ENCODE data around the gene KRT86.

KRT86 gene

DNA sequence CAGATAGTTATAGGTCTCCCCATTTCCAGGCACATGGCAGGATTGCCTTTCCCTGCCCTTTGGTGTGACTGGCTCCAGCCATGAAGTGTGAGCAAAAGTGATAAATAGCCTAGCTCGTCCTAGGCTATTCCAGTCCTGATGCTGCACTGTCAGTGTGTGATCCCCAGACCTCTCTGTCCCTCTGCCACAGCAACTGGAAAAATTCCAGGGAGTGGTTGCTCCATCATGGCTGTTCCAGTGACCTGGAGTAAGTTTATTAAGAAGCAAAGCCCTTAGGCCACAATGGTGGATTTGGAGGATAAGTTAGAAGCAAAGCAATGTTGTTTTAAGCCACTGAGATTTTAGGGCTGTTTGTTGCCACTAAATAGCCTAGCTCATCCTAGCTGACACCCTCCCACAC, 56.6 kb downstream of the KRT86 start:
- TF ChIP-seq, protein P1, sequence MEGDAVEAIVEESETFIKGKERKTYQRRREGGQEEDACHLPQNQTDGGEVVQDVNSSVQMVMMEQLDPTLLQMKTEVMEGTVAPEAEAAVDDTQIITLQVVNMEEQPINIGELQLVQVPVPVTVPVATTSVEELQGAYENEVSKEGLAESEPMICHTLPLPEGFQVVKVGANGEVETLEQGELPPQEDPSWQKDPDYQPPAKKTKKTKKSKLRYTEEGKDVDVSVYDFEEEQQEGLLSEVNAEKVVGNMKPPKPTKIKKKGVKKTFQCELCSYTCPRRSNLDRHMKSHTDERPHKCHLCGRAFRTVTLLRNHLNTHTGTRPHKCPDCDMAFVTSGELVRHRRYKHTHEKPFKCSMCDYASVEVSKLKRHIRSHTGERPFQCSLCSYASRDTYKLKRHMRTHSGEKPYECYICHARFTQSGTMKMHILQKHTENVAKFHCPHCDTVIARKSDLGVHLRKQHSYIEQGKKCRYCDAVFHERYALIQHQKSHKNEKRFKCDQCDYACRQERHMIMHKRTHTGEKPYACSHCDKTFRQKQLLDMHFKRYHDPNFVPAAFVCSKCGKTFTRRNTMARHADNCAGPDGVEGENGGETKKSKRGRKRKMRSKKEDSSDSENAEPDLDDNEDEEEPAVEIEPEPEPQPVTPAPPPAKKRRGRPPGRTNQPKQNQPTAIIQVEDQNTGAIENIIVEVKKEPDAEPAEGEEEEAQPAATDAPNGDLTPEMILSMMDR (IDR thresholded peaks at IDR 0.05; ENCODE audit: low read depth, low read length), result no peak
- DNase-seq, result no peak
- no peaks in the 10 kb centered on the region for H3K36me3 ChIP-seq
- H3K4me3 ChIP-seq (ENCODE audit: low read depth, low read length), result no peak overlapping the region
- H3K27me3 ChIP-seq, result no peaks in the 10 kb centered on the region
- H3K4me1 ChIP-seq, result no peaks in the 10 kb centered on the region; the same call in none of the 2 replicates
- no peaks in the 10 kb centered on the region for H3K9me3 ChIP-seq

DNA sequence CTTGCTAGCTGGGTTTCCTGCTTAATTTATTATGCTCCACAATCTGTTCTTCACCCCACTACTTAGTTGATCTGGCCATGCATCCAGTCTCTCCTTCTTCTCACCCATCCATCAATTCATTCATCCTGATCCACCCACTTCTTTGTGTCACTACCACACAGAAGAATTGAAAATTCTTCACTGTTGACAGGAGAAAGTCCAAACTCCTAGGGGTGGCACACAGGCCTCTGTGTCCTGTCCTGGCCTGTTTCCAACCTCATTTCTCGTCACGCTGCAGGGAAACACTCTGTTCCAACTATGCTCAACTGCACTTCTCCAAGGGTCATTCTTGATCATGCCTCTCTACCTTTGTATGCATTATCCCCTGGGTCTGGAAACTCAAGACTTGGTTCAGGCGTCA, 57.4 kb downstream of the KRT86 start:
- TF ChIP-seq, protein P1 (IDR thresholded peaks at IDR 0.05; ENCODE audit: low read depth, low read length), result no peak
- DNase-seq, result no peak
- H3K4me1 ChIP-seq, result no peaks in the 10 kb centered on the region; the same call in none of the 2 replicates
- no peaks in the 10 kb centered on the region for H3K36me3 ChIP-seq
- no peaks in the 10 kb centered on the region for H3K9me3 ChIP-seq
- no peak overlapping the region for H3K4me3 ChIP-seq (ENCODE audit: low read depth, low read length)
- H3K27me3 ChIP-seq, result no peaks in the 10 kb centered on the region

DNA sequence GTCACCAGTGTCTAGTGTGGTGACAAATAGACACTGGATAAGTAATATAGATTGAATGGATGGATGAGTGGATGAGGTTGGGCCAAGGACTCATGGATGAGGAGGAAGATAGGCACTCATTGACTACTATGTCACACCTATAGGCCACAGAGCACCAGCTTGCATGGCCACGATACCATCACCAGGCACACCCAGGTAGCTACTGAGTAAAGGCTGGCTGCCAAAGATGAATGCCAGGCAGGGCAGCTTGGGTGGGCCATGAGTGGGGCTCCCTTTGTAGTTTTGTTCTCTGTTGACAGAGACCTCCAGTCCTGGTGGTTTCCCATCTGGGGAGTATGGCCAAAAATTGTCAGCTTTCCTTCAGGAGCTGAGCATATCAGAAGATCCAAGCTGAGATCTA, 57.9 kb downstream of the KRT86 start:
- H3K4me3 ChIP-seq (ENCODE audit: low read depth, low read length), result no peak overlapping the region
- no peak for DNase-seq
- TF ChIP-seq, protein P1 (IDR thresholded peaks at IDR 0.05; ENCODE audit: low read depth, low read length), result no peak
- H3K9me3 ChIP-seq, result no peaks in the 10 kb centered on the region
- H3K36me3 ChIP-seq, result no peaks in the 10 kb centered on the region
- H3K27me3 ChIP-seq, result peaks cover 2% of the 10 kb centered on the region
- no peaks in the 10 kb centered on the region; the same call in none of the 2 replicates for H3K4me1 ChIP-seq

DNA sequence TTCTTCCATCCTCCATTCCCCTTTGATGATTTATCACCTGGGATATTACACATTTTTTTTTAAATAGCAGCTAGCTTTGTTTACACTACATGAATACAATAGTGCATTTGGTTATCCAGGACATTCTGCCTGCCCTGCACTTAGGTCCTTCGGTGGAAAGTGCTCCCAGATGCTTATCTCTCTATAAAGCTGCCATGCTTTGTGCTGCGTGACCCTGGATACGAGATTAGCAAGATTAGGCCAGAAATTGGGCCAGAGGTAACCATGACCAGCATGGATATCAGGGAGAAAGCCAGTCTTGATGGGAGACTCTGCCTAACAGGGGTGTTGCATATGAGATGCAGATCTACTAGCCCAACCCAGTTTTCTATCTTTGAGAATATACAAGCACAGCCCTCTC, 58.9 kb downstream of the KRT86 start:
- TF ChIP-seq, protein P1 (IDR thresholded peaks at IDR 0.05; ENCODE audit: low read depth, low read length), result no peak
- no peak for DNase-seq
- H3K9me3 ChIP-seq, result no peaks in the 10 kb centered on the region
- no peak overlapping the region for H3K4me3 ChIP-seq (ENCODE audit: low read depth, low read length)
- no peaks in the 10 kb centered on the region for H3K36me3 ChIP-seq
- peaks cover 7% of the 10 kb centered on the region for H3K27me3 ChIP-seq
- H3K4me1 ChIP-seq, result no peaks in the 10 kb centered on the region; the same call in none of the 2 replicates

DNA sequence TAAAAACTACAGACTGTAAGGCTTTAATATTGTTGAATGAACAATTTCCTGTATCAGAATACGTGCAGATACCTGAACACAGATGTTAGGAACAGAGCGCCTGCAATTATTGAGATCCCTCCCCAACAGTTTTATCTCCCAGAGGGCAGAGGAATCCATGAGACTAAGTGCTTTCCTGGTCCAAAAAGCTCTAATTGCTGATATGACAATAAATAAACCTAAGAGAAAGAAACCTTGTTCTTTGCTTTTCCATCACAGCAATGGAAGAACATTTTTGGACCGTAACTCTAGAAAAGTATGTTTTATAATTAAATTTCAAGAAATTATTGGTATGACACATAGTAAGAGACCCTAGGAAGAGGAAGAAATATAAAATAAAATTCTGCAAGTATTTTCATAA, 59.7 kb downstream of the KRT86 start:
- DNase-seq, result no peak
- Histone ChIP-seq H3K9me3 (no peaks in the 10 kb centered on the region), H3K36me3 (no peaks in the 10 kb centered on the region), H3K4me1 (no peaks in the 10 kb centered on the region; the same call in none of the 2 replicates), H3K27me3 (peaks cover 13% of the 10 kb centered on the region), H3K4me3 (ENCODE audit: low read depth, low read length) (no peak overlapping the region)
- TF ChIP-seq, protein P1 (IDR thresholded peaks at IDR 0.05; ENCODE audit: low read depth, low read length), result no peak

DNA sequence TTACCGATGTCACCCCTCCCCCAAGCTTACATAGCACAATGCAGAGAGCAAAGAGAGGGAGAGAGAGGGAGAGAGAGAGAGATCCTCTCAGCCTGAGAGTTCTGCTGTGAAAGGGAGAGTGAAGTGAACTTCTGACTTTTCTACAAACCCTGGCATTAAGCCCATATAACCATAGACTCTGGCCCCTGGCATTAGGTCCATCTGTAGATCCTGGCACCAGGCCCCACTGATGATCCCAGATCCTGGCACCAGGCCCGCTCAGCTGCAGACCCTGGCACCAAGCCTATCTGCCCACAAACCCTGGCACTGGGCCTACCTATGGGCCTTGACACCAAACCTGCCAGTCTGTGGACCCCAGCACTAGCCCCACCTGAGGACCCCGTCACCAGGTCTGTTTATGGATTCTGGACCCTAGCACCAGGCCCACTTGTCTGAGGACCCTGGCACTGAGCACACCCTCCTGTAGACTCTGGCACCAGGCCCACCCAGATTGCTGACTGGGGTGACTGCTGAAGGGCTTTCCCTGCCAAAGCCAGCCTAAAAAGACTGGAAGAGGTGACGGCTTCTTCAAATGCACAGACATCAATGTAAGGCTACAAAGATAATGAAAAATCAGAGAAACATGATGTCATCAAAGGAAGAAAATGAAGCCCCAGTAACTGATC, 61.3 kb downstream of the KRT86 start:
- Histone ChIP-seq H3K9me3 (no peaks in the 10 kb centered on the region), H3K4me1 (no peaks in the 10 kb centered on the region; the same call in none of the 2 replicates), H3K27me3 (peaks cover 13% of the 10 kb centered on the region), H3K4me3 (ENCODE audit: low read depth, low read length) (no peak overlapping the region), H3K36me3 (no peaks in the 10 kb centered on the region)
- TF ChIP-seq, protein P1 (IDR thresholded peaks at IDR 0.05; ENCODE audit: low read depth, low read length), result no peak
- DNase-seq, result peak; percentile 63
